ENCODE results near the gene GOLGA5. TPM values are rescaled to one million over a fixed set of nuclear protein-coding genes. Genes with fewer than 3 reads are reported as not detected.

GOLGA5 gene
- total and polyA plus RNA-seq, 4 donors, result 25.4 to 33.6 (median 32.3) TPM

- DNase-seq (no peak), ATAC-seq (ENCODE audit: low FRiP score) (no peak)
- no peaks in the 10 kb centered on the region for H3K36me3 ChIP-seq (ENCODE audit: control insufficient read depth in 1 of 2, insufficient read depth in 2 of 2, low read length in 1 of 2)
- H3K4me1 ChIP-seq (ENCODE audit: control insufficient read depth in 1 of 2, insufficient read depth in 2 of 2, low read length in 2 of 2), result no peaks in the 10 kb centered on the region
- no peak overlapping the region for H3K4me3 ChIP-seq (ENCODE audit: low read length in 2 of 2)
- H3K27me3 ChIP-seq (ENCODE audit: control insufficient read depth in 1 of 2, insufficient read depth in 2 of 2, low read length in 1 of 2), result no peaks in the 10 kb centered on the region
- H3K27ac ChIP-seq (ENCODE audit: low read depth in 1 of 2, low read length in 2 of 2), result no peak overlapping the region
- no peaks in the 10 kb centered on the region for H3K9me3 ChIP-seq (ENCODE audit: control insufficient read depth, low read length)
- 18 to 21% methylated on average over 18 of the region's 18 CpGs for WGBS, 2 donors
- intact Hi-C loops (cut with DNase I), result no loop called here
Observed at GRCh38 chr14:92877757-92878431, 83.8 kb downstream of the GOLGA5 start.

GRCh38 chr14:92880351-92880750 is 86.2 kb downstream of the GOLGA5 start:
- H3K27me3 ChIP-seq (ENCODE audit: control insufficient read depth in 1 of 2, insufficient read depth in 2 of 2, low read length in 1 of 2), result no peaks in the 10 kb centered on the region
- H3K27ac ChIP-seq (ENCODE audit: low read depth in 1 of 2, low read length in 2 of 2), result no peak overlapping the region
- ATAC-seq (ENCODE audit: low FRiP score) (no peak), DNase-seq (no peak)
- H3K9me3 ChIP-seq (ENCODE audit: control insufficient read depth, low read length), result no peaks in the 10 kb centered on the region
- H3K4me3 ChIP-seq (ENCODE audit: low read length in 2 of 2), result no peak overlapping the region
- H3K4me1 ChIP-seq (ENCODE audit: control insufficient read depth in 1 of 2, insufficient read depth in 2 of 2, low read length in 2 of 2), result no peaks in the 10 kb centered on the region
- intact Hi-C loops (cut with DNase I), result no loop called here
- WGBS, 2 donors, result 53 to 58% methylated on average over 7 of the region's 7 CpGs
- H3K36me3 ChIP-seq (ENCODE audit: control insufficient read depth in 1 of 2, insufficient read depth in 2 of 2, low read length in 1 of 2), result no peaks in the 10 kb centered on the region

GRCh38 chr14:92880851-92881250 is 86.7 kb downstream of the GOLGA5 start:
- H3K9me3 ChIP-seq (ENCODE audit: control insufficient read depth, low read length), result no peaks in the 10 kb centered on the region
- 17 to 22% methylated on average over 12 of the region's 12 CpGs for WGBS, 2 donors
- ATAC-seq (ENCODE audit: low FRiP score) (no peak), DNase-seq (no peak)
- H3K27ac ChIP-seq (ENCODE audit: low read depth in 1 of 2, low read length in 2 of 2), result no peak overlapping the region
- H3K4me1 ChIP-seq (ENCODE audit: control insufficient read depth in 1 of 2, insufficient read depth in 2 of 2, low read length in 2 of 2), result no peaks in the 10 kb centered on the region
- intact Hi-C loops (cut with DNase I), result no loop called here
- no peaks in the 10 kb centered on the region for H3K27me3 ChIP-seq (ENCODE audit: control insufficient read depth in 1 of 2, insufficient read depth in 2 of 2, low read length in 1 of 2)
- H3K36me3 ChIP-seq (ENCODE audit: control insufficient read depth in 1 of 2, insufficient read depth in 2 of 2, low read length in 1 of 2), result no peaks in the 10 kb centered on the region
- no peak overlapping the region for H3K4me3 ChIP-seq (ENCODE audit: low read length in 2 of 2)

GRCh38 chr14:92883066-92883465 is 89.0 kb downstream of the GOLGA5 start:
- Histone ChIP-seq H3K4me1 (ENCODE audit: control insufficient read depth in 1 of 2, insufficient read depth in 2 of 2, low read length in 2 of 2) (no peaks in the 10 kb centered on the region), H3K4me3 (ENCODE audit: low read length in 2 of 2) (no peak overlapping the region), H3K27ac (ENCODE audit: low read depth in 1 of 2, low read length in 2 of 2) (no peak overlapping the region), H3K27me3 (ENCODE audit: control insufficient read depth in 1 of 2, insufficient read depth in 2 of 2, low read length in 1 of 2) (no peaks in the 10 kb centered on the region), H3K36me3 (ENCODE audit: control insufficient read depth in 1 of 2, insufficient read depth in 2 of 2, low read length in 1 of 2) (no peaks in the 10 kb centered on the region), H3K9me3 (ENCODE audit: control insufficient read depth, low read length) (no peaks in the 10 kb centered on the region)
- no peak for ATAC-seq (ENCODE audit: low FRiP score)
- intact Hi-C loops (cut with DNase I), result no loop called here
- DNase-seq, result no peak
- 93% methylated on average over 5 of the region's 5 CpGs for WGBS, 2 donors

GRCh38 chr14:92884410-92884809 is 90.3 kb downstream of the GOLGA5 start:
- intact Hi-C loops (cut with DNase I), result no loop called here
- H3K4me3 ChIP-seq (ENCODE audit: low read length in 2 of 2), result no peak overlapping the region
- ATAC-seq (ENCODE audit: low FRiP score) (no peak), DNase-seq (no peak)
- H3K4me1 ChIP-seq (ENCODE audit: control insufficient read depth in 1 of 2, insufficient read depth in 2 of 2, low read length in 2 of 2), result no peaks in the 10 kb centered on the region
- 53 to 62% methylated on average over 3 of the region's 3 CpGs for WGBS, 2 donors
- no peak overlapping the region for H3K27ac ChIP-seq (ENCODE audit: low read depth in 1 of 2, low read length in 2 of 2)
- H3K27me3 ChIP-seq (ENCODE audit: control insufficient read depth in 1 of 2, insufficient read depth in 2 of 2, low read length in 1 of 2), result no peaks in the 10 kb centered on the region
- no peaks in the 10 kb centered on the region for H3K36me3 ChIP-seq (ENCODE audit: control insufficient read depth in 1 of 2, insufficient read depth in 2 of 2, low read length in 1 of 2)
- no peaks in the 10 kb centered on the region for H3K9me3 ChIP-seq (ENCODE audit: control insufficient read depth, low read length)

GRCh38 chr14:92885279-92886061 is 91.4 kb downstream of the GOLGA5 start:
- H3K4me3 ChIP-seq (ENCODE audit: low read length in 2 of 2), result no peak overlapping the region
- intact Hi-C loops (cut with DNase I), result no loop called here
- no peak for DNase-seq
- H3K9me3 ChIP-seq (ENCODE audit: control insufficient read depth, low read length), result no peaks in the 10 kb centered on the region
- H3K27ac ChIP-seq (ENCODE audit: low read depth in 1 of 2, low read length in 2 of 2), result no peak overlapping the region
- H3K4me1 ChIP-seq (ENCODE audit: control insufficient read depth in 1 of 2, insufficient read depth in 2 of 2, low read length in 2 of 2), result no peaks in the 10 kb centered on the region
- H3K27me3 ChIP-seq (ENCODE audit: control insufficient read depth in 1 of 2, insufficient read depth in 2 of 2, low read length in 1 of 2), result no peaks in the 10 kb centered on the region
- H3K36me3 ChIP-seq (ENCODE audit: control insufficient read depth in 1 of 2, insufficient read depth in 2 of 2, low read length in 1 of 2), result no peaks in the 10 kb centered on the region
- no peak for ATAC-seq (ENCODE audit: low FRiP score)
- 69 to 70% methylated on average over 8 of the region's 8 CpGs for WGBS, 2 donors

GRCh38 chr14:92886337-92886736 is 92.2 kb downstream of the GOLGA5 start:
- no peaks in the 10 kb centered on the region for H3K4me1 ChIP-seq (ENCODE audit: control insufficient read depth in 1 of 2, insufficient read depth in 2 of 2, low read length in 2 of 2)
- no peaks in the 10 kb centered on the region for H3K36me3 ChIP-seq (ENCODE audit: control insufficient read depth in 1 of 2, insufficient read depth in 2 of 2, low read length in 1 of 2)
- H3K9me3 ChIP-seq (ENCODE audit: control insufficient read depth, low read length), result no peaks in the 10 kb centered on the region
- H3K4me3 ChIP-seq (ENCODE audit: low read length in 2 of 2), result no peak overlapping the region
- H3K27me3 ChIP-seq (ENCODE audit: control insufficient read depth in 1 of 2, insufficient read depth in 2 of 2, low read length in 1 of 2), result no peaks in the 10 kb centered on the region
- WGBS, 2 donors, result 72 to 73% methylated on average over 11 of the region's 11 CpGs
- no peak for ATAC-seq (ENCODE audit: low FRiP score)
- H3K27ac ChIP-seq (ENCODE audit: low read depth in 1 of 2, low read length in 2 of 2), result no peak overlapping the region
- intact Hi-C loops (cut with DNase I), result no loop called here
- DNase-seq, result no peak

GRCh38 chr14:92887157-92887556 is 93.1 kb downstream of the GOLGA5 start:
- no peak for DNase-seq
- Histone ChIP-seq H3K27me3 (ENCODE audit: control insufficient read depth in 1 of 2, insufficient read depth in 2 of 2, low read length in 1 of 2) (no peaks in the 10 kb centered on the region), H3K27ac (ENCODE audit: low read depth in 1 of 2, low read length in 2 of 2) (no peak overlapping the region), H3K36me3 (ENCODE audit: control insufficient read depth in 1 of 2, insufficient read depth in 2 of 2, low read length in 1 of 2) (no peaks in the 10 kb centered on the region), H3K4me3 (ENCODE audit: low read length in 2 of 2) (no peak overlapping the region), H3K9me3 (ENCODE audit: control insufficient read depth, low read length) (no peaks in the 10 kb centered on the region), H3K4me1 (ENCODE audit: control insufficient read depth in 1 of 2, insufficient read depth in 2 of 2, low read length in 2 of 2) (no peaks in the 10 kb centered on the region)
- ATAC-seq (ENCODE audit: low FRiP score), result no peak
- 85 to 90% methylated on average over 1 of the region's 1 CpG for WGBS, 2 donors
- intact Hi-C loops (cut with DNase I), result no loop called here

GRCh38 chr14:92888896-92889295 is 94.8 kb downstream of the GOLGA5 start:
- Histone ChIP-seq H3K4me3 (ENCODE audit: low read length in 2 of 2) (no peak overlapping the region), H3K4me1 (ENCODE audit: control insufficient read depth in 1 of 2, insufficient read depth in 2 of 2, low read length in 2 of 2) (no peaks in the 10 kb centered on the region), H3K27me3 (ENCODE audit: control insufficient read depth in 1 of 2, insufficient read depth in 2 of 2, low read length in 1 of 2) (no peaks in the 10 kb centered on the region), H3K27ac (ENCODE audit: low read depth in 1 of 2, low read length in 2 of 2) (no peak overlapping the region), H3K9me3 (ENCODE audit: control insufficient read depth, low read length) (no peaks in the 10 kb centered on the region), H3K36me3 (ENCODE audit: control insufficient read depth in 1 of 2, insufficient read depth in 2 of 2, low read length in 1 of 2) (no peaks in the 10 kb centered on the region)
- ATAC-seq (ENCODE audit: low FRiP score) (no peak), DNase-seq (no peak)
- intact Hi-C loops (cut with DNase I), result no loop called here

Measured in aorta (tissue), 5 donors.